GM21786 (cell line): ENCODE measurements around the gene METTL26.

Source experiments
- ATAC-seq: cut with Tn5 transposase; IDR thresholded peaks from one replicate; pipeline ENCODE4 v1.9.1; 2021; ENCODE audit not compliant: unreplicated experiment

Gene METTL26

GRCh38 chr16:586047-586644 is 50.0 kb downstream of the METTL26 start:
- ATAC-seq, result no peak

GRCh38 chr16:585351-585750 is 50.8 kb downstream of the METTL26 start:
- no peak for ATAC-seq
